Measurements from ENCODE around the gene TNNT3.

GRCh38 chr11:1888811-1889210 is 30.7 kb upstream of the TNNT3 start:
- TF ChIP-seq POLR2A (IDR thresholded peaks at IDR 0.05; ENCODE audit: low read depth, low read length), result no peak
- TF ChIP-seq MAZ (IDR thresholded peaks at IDR 0.05; ENCODE audit: borderline replicate concordance, low read depth, low read length), result no peak

All from IMR-90 (cell line).